Islet precursor cell (in vitro differentiated cells): ENCODE measurements around the gene TLE7.

ENCODE experiments used
- DNase-seq: peaks from one replicate; pipeline ENCODE4 v3.0.0-alpha.2; 2018

TLE7 gene

DNA sequence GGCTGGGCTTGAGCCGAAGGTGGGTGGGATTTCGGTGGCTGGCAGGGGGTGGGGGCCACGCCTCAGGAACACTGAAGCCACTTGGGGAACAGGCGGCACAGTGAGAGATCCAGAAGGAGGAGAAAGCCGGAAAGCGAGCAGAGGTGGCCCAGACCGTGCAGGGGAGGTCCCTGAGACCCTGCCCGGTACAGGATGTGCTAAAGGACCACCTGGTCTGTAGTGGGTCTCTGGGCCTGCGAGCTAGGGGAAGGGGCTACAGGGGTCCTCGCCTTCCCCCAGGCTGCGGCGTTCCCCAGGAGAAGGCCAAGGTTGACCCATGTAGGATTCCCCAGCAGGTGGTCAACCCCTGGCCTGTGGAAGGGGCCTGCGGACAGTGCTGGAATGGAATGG is at the start of gene TLE7:
Gene TLE7, minus strand, starts transcription at position 4 of the 390 bp plus-strand sequence. CDS start 8,730 bp downstream, outside the sequence.
- DNase-seq, result peak; percentile 25

- no peak for DNase-seq
Measured at GRCh38 chr16:71491054-71491453, 49.2 kb upstream of the TLE7 start.

DNA sequence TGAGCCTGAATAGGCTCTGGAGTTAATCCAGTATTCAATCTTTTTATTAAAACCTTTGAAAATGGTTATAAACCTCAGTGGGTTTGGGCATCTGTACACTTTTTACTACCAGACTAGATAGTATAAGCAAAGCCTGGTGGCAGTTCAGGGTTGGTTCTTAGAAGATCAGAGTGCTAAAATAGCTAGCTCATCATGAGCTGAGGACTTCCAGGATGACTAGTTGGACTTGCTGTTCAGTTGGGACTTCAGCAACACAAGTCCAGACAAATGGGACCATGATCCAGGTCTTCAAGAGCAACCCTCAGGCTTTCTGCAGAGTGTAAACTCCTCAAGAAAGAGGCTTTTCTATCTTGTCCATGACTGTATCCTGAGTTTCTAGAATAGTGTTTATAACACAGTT is 48.5 kb upstream of the TLE7 start:
- no peak for DNase-seq

DNA sequence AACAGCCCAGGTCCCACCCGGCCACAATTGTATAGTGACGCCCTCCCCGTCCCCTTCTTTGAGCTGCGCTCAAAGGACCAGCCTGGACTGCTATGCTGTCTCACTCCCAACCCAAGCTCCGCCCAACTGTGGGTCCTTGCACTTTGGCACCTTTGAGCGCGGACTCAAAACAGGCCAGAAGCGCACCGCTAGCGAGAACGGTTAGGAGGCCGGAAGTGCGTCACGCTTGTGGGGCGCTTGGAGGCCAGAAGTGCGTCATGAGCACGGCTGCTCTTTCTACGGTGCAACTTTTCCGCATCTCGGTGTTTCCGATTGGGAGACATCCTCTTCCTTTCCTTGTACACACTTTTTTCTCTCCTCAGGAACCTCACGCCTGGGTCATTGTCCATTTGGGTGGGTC is 47.3 kb upstream of the TLE7 start, which contains the start of gene ZNF19:
Gene ZNF19, minus strand, starts transcription at position 203 of the 400 bp plus-strand sequence. CDS start 7,210 bp downstream, outside the sequence.
- no peak for DNase-seq

DNA sequence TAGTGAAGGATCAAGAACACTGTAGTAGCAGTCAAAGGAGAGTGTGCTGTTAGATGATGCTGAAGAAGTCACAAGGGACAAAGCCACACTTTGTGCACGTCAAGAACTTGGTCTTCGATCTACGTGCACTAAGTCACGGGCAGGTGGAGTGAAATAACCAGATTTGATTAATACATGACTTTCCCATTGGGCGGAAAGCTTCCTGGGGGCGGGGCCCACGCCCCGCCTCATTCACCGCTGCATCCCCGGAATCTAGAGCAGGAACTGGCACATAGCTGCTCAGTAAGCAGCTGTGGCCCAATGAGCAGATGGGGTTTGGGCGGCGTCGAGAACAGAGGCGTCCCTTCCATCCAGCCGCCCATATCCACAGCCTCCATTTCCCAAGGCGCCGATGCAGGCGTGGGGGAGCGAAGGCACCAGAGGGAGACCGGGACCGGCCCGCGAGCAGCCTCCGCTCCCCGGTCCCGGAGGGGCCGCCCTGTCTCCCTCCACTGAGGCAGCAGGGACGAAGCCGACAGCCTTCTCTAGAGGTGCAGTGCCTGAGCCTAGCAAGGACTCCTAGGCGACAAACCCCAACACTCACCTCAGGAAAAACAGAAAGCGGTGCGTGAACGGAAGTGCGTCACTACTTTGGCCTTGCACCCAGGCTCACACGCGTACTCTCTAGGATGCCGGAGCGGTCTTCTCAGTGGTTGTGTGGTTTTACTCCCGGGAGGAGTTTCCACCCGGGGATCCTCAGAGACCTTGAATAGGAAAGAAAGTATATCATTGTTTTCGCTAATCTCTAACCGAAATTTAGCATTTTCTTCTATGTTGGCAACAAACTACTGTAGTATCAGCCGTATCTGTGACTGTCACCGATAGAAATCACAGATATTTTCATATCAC is 42.4 kb upstream of the TLE7 start:
- peak; percentile 85 for DNase-seq

GRCh38 chr16:71482569-71482968 is 40.7 kb upstream of the TLE7 start:
- DNase-seq, result no peak

GRCh38 chr16:71480956-71481355 is 39.1 kb upstream of the TLE7 start:
- no peak for DNase-seq

GRCh38 chr16:71479420-71479819 is 37.6 kb upstream of the TLE7 start:
- DNase-seq, result peak; percentile 72

DNA sequence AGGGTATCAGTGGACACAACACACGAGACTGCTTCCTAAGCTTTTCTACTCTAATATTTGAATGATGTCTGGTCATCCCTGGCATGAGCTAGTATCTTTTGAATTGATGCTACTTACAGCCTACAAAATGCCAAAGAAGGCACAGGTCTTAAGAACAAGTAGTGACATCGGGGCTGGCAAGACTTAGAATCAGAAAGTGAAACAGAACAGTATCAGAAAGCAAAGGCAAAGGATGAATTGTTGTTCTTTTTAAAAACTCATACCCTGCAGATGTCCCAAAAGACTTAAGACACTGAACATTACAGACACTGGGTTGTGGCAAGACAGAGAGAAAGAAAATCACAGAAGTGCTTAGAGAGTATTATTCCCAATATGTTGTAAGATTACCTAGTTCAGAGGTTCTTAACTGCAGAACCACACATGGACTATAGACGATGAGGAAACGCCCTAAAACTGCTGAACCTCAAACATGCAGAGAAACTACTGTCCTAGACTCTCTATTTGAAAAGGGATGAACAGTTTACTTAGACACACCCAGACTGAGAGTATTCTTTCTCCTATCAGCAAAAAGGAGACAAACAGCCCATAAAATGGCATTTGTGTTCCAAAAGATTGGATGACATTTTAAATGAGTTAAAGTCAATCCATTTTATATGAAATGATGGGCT is 34.7 kb upstream of the TLE7 start:
- DNase-seq, result peak; percentile 1

DNA sequence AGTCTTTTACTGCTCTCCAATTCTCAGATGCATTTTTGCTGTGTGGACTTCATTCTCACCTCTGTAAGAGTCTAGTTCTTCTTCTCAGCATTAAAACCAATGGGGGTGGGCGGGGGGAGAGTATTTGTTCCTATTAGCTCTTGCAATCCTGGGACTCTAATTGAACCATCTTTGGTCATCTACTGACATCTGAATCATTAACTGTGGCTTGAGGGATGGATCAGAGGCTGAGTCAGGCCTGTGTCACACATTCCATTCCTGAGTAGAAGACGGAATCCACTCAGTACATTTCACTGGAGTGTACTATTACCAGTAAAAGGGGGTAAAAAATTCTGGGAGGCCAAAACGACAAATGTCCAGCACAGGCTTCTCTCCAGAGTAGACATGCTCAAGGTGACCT is 33.0 kb upstream of the TLE7 start:
- peak; percentile 77 for DNase-seq

DNA sequence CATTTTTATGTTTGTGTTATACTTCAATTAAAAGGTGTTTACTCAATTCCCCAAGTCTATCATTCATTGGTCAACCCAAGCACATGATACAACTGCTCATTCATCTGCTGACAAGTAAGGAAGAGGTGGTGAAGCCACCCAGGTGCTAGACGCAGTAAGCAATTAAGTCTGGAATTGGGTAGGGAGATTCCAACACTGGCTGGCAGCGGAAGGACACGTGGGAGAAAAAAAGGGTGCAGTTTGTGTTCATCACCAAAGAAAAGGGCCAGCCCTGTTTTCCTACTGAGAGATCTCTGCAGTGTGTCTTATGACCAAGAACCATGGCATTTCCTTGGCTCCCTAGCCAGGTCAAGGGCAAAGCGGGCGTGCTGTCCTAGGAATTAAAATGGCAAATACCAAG is 32.0 kb upstream of the TLE7 start:
- DNase-seq, result peak; percentile 14

- DNase-seq, result no peak
Measured at GRCh38 chr16:71472931-71473330, 31.1 kb upstream of the TLE7 start.

- no peak for DNase-seq
Measured at GRCh38 chr16:71472051-71472450, 30.2 kb upstream of the TLE7 start.

DNA sequence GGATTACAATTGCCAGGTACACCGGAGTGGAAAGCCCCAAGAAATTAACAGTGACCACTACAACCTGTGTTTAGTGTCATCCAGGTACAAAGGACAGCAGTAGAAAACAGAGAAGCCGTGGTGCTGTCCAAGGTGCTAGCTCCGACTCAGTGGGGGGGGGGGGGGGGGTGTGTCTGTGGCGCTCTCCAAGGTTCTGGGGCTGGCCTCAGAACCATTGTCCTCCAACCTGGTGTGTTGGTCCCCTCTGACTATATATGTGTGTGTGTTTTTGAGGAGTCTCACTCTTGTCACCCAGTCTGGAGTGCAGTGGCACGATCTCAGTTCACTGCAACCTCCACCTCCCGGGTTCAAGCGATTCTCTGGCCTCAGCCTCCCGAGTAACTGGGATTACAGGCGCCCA is 26.0 kb upstream of the TLE7 start:
- peak; percentile 87 for DNase-seq

GRCh38 chr16:71464231-71464630 is 22.4 kb upstream of the TLE7 start:
- DNase-seq, result peak; percentile 19

DNA sequence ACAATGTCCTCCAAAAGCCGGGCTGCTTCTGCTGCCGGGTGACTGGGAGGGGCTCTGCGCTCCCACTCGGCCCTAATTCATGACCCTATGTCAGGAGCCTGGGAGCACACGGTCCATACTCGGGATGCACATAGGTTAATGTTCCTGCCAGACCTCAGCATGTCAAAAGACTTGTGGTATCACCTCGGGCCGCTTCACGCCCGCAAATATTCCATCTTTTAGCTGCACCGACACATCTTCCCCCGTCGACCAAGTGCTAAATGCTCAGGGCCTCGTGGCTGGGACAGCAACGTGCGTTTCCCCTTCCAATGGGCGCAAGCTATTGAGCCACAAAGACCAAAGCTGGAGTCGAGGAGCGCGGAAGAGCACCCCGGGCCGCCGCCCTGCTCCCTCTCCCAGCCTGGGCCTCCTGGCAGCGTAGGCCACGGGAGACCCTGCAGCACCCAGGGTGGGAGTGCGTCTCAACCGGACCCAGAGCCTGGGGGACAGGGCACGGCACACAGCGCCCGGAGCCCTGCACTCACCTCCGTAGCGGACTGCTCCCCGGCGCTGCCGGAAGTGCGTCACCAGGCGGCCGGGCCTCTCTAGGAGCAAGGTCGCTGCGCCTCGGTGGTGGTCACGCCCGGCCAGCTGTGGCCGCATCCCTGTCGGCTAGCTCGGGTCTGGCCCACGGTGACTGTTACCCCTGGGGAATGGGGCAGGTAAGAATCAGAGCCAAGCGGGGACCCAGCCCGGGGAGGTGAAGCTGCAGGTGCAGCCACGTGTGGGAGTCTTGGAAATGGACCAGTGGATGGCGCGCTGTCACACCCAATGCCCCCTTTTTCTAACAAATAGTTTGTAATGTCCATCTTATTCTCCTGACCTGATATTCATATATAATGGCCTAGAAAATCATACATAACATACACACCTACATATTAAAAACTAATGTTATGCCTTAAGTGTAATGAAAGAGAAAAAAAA is 20.1 kb upstream of the TLE7 start, which contains the start of gene ZNF23:
Gene ZNF23, minus strand, starts transcription at position 562 of the 963 bp plus-strand sequence. CDS start 5,451 bp downstream, outside the sequence.
- DNase-seq, result peak; percentile 87

GRCh38 chr16:71460941-71461340 is 19.1 kb upstream of the TLE7 start:
- no peak for DNase-seq

DNA sequence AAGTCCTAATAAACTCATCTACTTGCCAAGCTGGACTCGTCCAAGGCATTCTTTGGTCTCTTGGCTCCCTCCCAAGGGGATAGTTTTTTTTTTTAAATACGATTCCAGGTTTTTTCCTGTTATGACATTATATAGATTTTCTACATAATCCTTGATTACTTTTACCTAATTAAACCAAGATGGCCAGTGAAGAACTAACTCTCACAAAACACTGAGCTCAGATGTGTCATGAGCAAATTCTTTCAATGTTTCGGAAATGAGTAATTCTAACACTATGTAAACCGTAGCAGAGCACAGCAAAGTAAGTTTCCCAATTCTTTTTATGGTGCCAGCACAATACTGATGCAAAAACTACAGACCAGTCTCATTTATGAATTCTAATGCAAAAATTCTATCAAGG is 18.4 kb upstream of the TLE7 start:
- no peak for DNase-seq

DNA sequence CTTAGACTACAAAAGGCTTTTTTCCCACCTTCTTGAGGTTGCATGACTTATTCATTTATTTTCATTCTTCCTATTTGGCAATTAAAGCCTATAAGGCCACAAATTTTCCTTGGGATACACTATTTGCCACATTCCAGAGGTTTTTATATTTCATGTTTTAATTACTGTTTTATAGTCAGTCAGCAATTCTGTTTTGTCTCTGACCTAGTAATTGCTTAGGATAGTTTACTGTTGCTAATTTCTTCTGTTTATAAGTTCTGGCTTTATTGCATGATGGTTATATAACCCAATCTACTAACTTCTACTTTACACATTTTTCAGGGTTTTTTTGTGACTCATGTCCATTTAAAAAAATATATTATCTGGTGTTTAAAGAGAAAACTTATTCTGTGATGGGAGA is 17.7 kb upstream of the TLE7 start:
- no peak for DNase-seq

- no peak for DNase-seq
Measured at GRCh38 chr16:71456801-71457200, 14.9 kb upstream of the TLE7 start.

DNA sequence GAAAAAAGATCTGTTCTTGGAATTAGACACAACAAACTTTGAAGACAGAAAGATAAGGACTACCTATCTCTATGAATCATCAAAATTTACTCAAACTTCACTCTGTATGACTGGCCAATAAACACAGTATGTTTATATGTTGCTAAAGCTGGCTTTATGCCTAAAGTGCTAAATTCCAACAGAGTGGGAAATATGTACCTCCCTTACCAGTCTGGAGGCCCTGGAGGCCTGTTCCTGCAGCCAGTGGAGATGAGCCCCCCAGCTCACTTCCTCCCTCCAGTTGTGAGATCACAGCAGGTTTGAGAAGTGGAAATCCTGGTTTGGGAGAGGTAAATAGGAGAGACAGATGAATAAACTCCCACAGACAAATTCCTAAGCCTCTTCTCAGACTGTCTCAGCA is 11.2 kb upstream of the TLE7 start:
- DNase-seq, result no peak

DNA sequence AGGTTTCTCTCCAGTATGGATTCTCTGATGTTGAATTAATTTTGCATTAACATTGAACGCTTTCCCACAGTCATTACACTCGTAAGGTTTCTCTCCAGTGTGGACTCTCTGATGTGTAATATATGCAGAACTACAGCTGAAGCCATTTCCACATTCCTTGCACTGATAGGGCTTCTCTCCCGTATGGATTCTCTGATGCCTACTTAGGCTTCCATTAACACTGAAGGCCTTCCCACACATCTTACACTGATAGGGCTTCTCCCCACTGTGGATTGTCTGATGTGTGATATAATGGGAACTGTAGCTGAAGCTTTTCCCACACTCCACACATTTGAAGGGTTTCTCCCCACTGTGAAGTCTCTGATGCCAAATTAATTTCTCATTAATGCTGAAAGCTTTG is 7.2 kb upstream of the TLE7 start:
- DNase-seq, result no peak
